Lower leg skin (tissue), 3 donors: ENCODE measurements around the gene NOC2L.

ENCODE experiments used
- POLR2A ChIP-seq, 2 donors: fragments of 450-650 bp; IDR thresholded peaks; one replicate each; pipeline ENCODE4 v1.6.1; 2016 to 2017; ENCODE audit warnings: antibody characterized with exemption in 2 of 2, mild to moderate bottlenecking in 1 of 2, moderate library complexity in 1 of 2
- TF ChIP-seq, protein P1 (sequence below), 3 donors: fragments of 450-650 bp; IDR thresholded peaks; one replicate each; pipeline ENCODE4 v1.5.1; 2016; ENCODE audit warnings: antibody characterized with exemption in 3 of 3, mild to moderate bottlenecking in 3 of 3, moderate library complexity in 2 of 3

DNA sequence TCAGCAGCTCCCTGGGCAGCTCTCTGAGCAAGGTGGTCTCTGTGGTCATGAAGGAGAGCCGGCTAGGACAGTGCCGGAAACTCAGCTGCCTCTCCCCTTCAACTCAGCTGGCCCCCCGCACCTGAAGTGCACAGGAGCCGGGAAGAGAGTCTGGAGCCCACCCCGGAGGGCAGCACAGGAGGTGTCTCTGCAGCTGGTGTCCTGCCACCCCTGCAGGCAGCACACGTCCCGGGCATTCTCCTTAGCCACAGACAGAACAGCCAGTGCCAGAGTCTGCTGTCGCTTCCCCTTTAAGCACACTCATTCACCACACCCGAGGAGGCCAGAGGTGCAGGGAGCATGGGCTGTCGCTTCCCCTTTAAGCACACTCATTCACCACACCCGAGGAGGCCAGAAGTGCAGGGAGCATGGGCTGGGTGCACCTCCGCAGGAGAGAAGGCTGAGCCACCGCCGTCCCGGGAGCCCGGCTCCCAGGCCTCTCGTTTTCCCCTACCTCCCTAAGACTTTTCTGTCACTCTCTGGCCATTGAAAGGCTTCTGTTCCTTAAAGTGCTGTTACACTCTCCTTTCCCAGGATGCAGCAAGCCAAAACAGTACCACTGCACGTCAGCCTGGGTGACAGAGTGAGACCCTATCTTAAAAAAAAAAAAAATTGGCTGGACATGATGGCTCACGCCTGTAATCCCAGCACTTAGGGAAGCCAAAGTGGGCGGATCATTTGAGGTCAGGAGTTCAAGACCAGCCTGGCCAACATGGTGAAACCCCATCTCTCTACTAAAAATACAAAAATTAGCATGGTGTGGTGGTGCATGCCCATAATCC is 52.2 kb downstream of the NOC2L start:
- TF ChIP-seq, protein P1, sequence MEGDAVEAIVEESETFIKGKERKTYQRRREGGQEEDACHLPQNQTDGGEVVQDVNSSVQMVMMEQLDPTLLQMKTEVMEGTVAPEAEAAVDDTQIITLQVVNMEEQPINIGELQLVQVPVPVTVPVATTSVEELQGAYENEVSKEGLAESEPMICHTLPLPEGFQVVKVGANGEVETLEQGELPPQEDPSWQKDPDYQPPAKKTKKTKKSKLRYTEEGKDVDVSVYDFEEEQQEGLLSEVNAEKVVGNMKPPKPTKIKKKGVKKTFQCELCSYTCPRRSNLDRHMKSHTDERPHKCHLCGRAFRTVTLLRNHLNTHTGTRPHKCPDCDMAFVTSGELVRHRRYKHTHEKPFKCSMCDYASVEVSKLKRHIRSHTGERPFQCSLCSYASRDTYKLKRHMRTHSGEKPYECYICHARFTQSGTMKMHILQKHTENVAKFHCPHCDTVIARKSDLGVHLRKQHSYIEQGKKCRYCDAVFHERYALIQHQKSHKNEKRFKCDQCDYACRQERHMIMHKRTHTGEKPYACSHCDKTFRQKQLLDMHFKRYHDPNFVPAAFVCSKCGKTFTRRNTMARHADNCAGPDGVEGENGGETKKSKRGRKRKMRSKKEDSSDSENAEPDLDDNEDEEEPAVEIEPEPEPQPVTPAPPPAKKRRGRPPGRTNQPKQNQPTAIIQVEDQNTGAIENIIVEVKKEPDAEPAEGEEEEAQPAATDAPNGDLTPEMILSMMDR (IDR thresholded peaks at IDR 0.05) = no peak
- TF ChIP-seq POLR2A (IDR thresholded peaks at IDR 0.05) = no peak
